MCF 10A (cell line): ENCODE measurements around the gene IHH. TPM values are rescaled to one million over a fixed set of nuclear protein-coding genes. Genes with fewer than 3 reads are reported as not detected.

Source experiments
- BruUV-seq: library from RNA; stranded (reverse); fragments of 400-500 nt; replicated peaks from 2 replicates; lab custom pipeline; 2021; lab: Mats Ljungman, UMichigan
- CTCF ChIA-PET: fragments of 300-600 bp; sonication (Branson Sonifier 250); formaldehyde crosslinking; extraction: SDS; loops from one replicate; lab custom pipeline; 2021; ENCODE audit warnings: antibody characterized with exemption, inconsistent platforms; lab: Yijun Ruan, JAX
- POLR2A ChIA-PET: fragments of 300-600, 350-650 bp; sonication (Branson Sonifier 250); formaldehyde crosslinking; extraction: SDS; loops from one replicate; lab custom pipeline; 2020; ENCODE audit warnings: antibody characterized with exemption, inconsistent platforms; lab: Yijun Ruan, JAX
- DNase-seq: peaks from one replicate; pipeline ENCODE4 v3.0.0-alpha.2; 2018; ENCODE audit not compliant: unreplicated experiment
- H3K27ac Mint-ChIP-seq: one replicate; pipeline ENCODE4 v1.8.0; 2022; ENCODE audit warnings: mild to moderate bottlenecking, low read depth, mixed read lengths; ENCODE audit not compliant: unreplicated experiment
- H3K27me3 Mint-ChIP-seq: one replicate; pipeline ENCODE4 v1.8.0; 2022; ENCODE audit warnings: mixed read lengths; ENCODE audit not compliant: insufficient read depth, unreplicated experiment
- H3K36me3 Mint-ChIP-seq: one replicate; pipeline ENCODE4 v1.8.0; 2022; ENCODE audit warnings: mild to moderate bottlenecking, moderate library complexity, mixed read lengths; ENCODE audit not compliant: insufficient read depth, unreplicated experiment
- H3K4me1 Mint-ChIP-seq: one replicate; pipeline ENCODE4 v1.8.0; 2022; ENCODE audit warnings: mixed read lengths; ENCODE audit not compliant: insufficient read depth, unreplicated experiment
- H3K4me3 Mint-ChIP-seq: one replicate; pipeline ENCODE4 v1.8.0; 2022; ENCODE audit warnings: mild to moderate bottlenecking, moderate library complexity, mixed read lengths; ENCODE audit not compliant: unreplicated experiment
- H3K9me3 Mint-ChIP-seq: one replicate; pipeline ENCODE4 v1.8.0; 2022; ENCODE audit warnings: mixed read lengths; ENCODE audit not compliant: unreplicated experiment
- intact Hi-C: fragments of 100-400 bp; cut with micrococcal nuclease; formaldehyde crosslinking; loops from 2 replicates; pipeline ENCODE4 v1.14.1; 2022
- total RNA-seq: library from RNA; stranded (reverse); gene quantifications from 2 replicates; pipeline ENCODE4 v1.2.3, GENCODE V29; 2022
- TF ChIP-seq, protein P1 (sequence below): fragments of 200-600 bp; IDR thresholded peaks from one replicate; pipeline ENCODE4 v1.8.0; 2022; ENCODE audit warnings: antibody characterized with exemption, mild to moderate bottlenecking; ENCODE audit not compliant: unreplicated experiment

The IHH gene
- total RNA-seq, 1 experiment from 2014 or later, result not detected

DNA sequence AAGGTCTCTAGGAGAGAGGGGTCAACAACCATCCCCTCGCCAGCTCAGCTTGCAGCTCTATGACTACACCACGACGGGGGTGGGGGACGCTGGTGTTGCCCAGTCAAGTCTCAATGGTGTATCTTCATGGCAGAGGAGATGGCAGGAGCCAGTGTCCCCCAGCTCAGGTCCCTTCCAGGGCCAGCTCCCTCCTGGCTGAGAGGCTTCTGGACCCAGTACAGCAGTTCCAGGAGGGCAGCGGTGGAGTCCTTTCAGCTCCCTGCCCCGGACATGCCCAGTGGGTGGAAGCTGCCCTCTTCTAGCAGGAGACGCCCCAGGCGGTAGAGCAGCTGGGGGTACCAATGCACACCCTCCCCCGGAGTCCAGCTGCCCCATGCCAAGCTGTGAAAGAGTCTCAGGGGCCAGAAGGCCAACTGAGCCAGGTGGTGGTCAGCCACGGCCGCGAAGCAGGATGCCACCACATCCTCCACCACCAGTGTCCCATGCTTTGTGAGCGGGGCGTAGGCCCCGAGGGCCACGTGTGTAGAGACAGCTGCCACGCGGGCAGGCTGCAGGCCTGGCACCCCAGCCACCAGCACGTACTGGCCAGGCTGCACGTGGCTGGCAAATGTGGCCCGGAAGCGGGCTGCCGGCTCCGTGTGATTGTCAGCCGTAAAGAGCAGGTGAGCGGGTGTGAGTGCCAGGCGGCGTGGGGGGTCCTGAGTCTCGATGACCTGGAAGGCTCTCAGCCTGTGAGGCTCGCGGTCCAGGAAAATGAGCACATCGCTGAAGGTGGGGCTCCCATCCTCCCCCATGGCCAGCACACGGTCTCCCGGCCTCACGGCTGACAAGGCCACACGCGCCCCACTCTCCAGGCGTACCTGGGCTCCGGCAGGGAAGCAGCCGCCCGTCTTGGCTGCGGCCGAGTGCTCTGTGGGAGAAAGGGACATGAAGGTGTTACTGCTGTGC, 5.5 kb downstream of the IHH start:
- no TSS peak for BruUV-seq
- no peak for DNase-seq
- POLR2A ChIA-PET, result no interaction called here
- TF ChIP-seq, protein P1, sequence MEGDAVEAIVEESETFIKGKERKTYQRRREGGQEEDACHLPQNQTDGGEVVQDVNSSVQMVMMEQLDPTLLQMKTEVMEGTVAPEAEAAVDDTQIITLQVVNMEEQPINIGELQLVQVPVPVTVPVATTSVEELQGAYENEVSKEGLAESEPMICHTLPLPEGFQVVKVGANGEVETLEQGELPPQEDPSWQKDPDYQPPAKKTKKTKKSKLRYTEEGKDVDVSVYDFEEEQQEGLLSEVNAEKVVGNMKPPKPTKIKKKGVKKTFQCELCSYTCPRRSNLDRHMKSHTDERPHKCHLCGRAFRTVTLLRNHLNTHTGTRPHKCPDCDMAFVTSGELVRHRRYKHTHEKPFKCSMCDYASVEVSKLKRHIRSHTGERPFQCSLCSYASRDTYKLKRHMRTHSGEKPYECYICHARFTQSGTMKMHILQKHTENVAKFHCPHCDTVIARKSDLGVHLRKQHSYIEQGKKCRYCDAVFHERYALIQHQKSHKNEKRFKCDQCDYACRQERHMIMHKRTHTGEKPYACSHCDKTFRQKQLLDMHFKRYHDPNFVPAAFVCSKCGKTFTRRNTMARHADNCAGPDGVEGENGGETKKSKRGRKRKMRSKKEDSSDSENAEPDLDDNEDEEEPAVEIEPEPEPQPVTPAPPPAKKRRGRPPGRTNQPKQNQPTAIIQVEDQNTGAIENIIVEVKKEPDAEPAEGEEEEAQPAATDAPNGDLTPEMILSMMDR, result no peak
- H3K9me3 Mint-ChIP-seq, result no peaks in the 10 kb centered on the region
- H3K36me3 Mint-ChIP-seq, result no peaks in the 10 kb centered on the region
- CTCF ChIA-PET, result interaction anchor here (0.6 to 3.5 kb wide), 5 partner anchors 20 to 102 kb away, joined by 3 to 22 read pairs (median 3); no protein-coding TSS in a partner anchor
- H3K4me3 Mint-ChIP-seq, result no peak overlapping the region
- H3K4me1 Mint-ChIP-seq, result no peaks in the 10 kb centered on the region
- peaks cover 62% of the 10 kb centered on the region for H3K27me3 Mint-ChIP-seq
- H3K27ac Mint-ChIP-seq, result no peak overlapping the region
- intact Hi-C loops, result no loop called here

DNA sequence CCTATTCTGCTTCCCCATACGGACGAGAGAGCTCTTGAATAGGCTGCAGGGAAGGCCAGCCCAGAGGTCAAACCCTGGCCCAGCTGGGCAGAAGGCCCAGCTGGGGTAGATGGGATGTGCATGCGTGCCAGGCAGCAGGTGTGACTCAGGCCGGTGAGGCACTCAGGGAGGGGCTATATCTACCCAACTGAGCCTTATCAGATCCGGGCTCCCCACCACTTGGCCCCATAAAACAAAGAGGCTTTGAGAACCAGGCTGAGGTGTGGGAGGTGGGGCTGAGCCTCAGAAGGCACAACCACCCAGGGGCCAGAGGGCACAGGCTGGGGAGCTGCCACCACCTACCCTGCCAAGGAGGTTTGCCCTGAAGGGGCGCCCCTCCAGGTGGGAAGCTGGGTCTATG, 11.4 kb downstream of the IHH start:
- H3K27ac Mint-ChIP-seq, result no peak overlapping the region
- CTCF ChIA-PET, result interaction anchor here (1.0 kb wide), 2 partner anchors 23 to 59 kb away, joined by 3 read pairs; no protein-coding TSS in a partner anchor
- no peaks in the 10 kb centered on the region for H3K36me3 Mint-ChIP-seq
- TF ChIP-seq, protein P1, result no peak
- H3K4me1 Mint-ChIP-seq, result no peaks in the 10 kb centered on the region
- no peak for DNase-seq
- H3K4me3 Mint-ChIP-seq, result no peak overlapping the region
- POLR2A ChIA-PET, result no interaction called here
- BruUV-seq, result no TSS peak
- intact Hi-C loops, result no loop called here
- H3K27me3 Mint-ChIP-seq, result peaks cover 66% of the 10 kb centered on the region
- H3K9me3 Mint-ChIP-seq, result no peaks in the 10 kb centered on the region

DNA sequence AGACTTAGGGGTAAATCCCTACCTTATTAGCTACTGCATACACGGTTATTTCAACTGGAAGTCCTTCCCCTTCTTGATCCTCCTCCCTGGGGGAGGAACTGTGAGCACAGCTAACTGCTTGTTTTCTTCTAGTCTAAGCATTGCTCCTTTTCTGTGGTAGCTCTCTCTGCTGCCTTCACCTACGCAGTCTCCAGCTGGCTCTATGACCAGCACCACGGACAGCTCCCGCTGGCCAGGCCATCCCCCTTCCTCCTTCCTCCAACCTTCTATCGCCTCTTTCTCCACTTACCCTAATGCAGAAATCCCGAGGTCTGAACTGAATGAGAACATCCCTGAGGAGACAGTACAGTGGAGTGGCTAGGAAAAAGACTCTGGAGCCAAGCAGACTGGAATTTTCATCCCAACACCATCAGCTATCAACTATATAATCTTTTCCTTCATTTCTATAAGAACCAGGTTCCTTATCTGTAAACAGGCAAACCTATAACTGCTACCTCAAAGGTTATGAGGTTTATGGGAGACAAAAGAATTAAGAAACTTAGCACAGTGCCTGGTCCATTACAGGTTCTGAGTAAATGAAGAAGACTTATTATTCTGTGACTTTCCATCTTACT, 14.7 kb downstream of the IHH start:
- Mint-ChIP-seq H3K4me1 (peaks cover 5% of the 10 kb centered on the region), H3K4me3 (no peak overlapping the region), H3K27me3 (peaks cover 86% of the 10 kb centered on the region), H3K36me3 (no peaks in the 10 kb centered on the region), H3K27ac (no peak overlapping the region), H3K9me3 (no peaks in the 10 kb centered on the region)
- ChIA-PET CTCF (interaction anchor here (0.6 to 1.8 kb wide), 8 partner anchors 13 to 551 kb away, joined by 3 to 12 read pairs (median 3); no protein-coding TSS in a partner anchor), POLR2A (interaction anchor here (0.6 to 1.4 kb wide), 2 partner anchors 64 to 131 kb away, joined by 3 to 5 read pairs; partner anchors contain the start of gene CNPPD1)
- intact Hi-C loops, result no loop called here
- DNase-seq, result peak; percentile 46
- BruUV-seq, result no TSS peak
- TF ChIP-seq, protein P1, result no peak

DNA sequence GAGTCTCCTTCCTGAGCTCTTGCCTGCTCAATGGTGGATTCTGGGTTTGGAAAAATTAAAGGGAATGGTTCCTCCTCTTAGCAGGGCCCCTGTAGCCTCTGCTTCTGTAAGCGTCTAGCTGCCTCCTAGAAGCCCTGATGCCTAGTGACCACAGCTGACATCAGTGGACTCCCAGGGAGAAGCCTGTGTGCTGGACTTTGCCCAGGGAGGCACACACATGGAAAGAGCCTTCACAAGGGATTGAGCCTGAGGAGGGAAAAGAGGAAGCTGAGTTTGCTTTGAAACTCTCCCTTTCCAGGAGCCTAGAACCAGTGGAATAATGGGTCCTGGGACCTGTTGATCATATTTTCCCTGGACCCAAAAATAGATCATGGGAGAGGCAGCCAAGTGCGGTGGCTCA, 18.0 kb downstream of the IHH start:
- BruUV-seq, result no TSS peak
- Mint-ChIP-seq H3K27me3 (peaks cover 92% of the 10 kb centered on the region), H3K36me3 (no peaks in the 10 kb centered on the region), H3K4me1 (peaks cover 6% of the 10 kb centered on the region), H3K9me3 (no peaks in the 10 kb centered on the region), H3K4me3 (no peak overlapping the region), H3K27ac (no peak overlapping the region)
- DNase-seq, result no peak
- intact Hi-C loops, result no loop called here
- TF ChIP-seq, protein P1, result no peak
- POLR2A ChIA-PET, result no interaction called here
- CTCF ChIA-PET, result interaction anchor here (0.5 to 2.3 kb wide), 7 partner anchors 13 to 641 kb away, joined by 3 to 15 read pairs (median 3); no protein-coding TSS in a partner anchor
